GM18511 (cell line): ENCODE measurements around the gene ZHX3.

Source experiments
- ATAC-seq: cut with Tn5 transposase; IDR thresholded peaks from one replicate; pipeline ENCODE4 v1.9.1; 2021; ENCODE audit warnings: mild to moderate bottlenecking, moderate library complexity; ENCODE audit not compliant: unreplicated experiment

ZHX3 gene

DNA sequence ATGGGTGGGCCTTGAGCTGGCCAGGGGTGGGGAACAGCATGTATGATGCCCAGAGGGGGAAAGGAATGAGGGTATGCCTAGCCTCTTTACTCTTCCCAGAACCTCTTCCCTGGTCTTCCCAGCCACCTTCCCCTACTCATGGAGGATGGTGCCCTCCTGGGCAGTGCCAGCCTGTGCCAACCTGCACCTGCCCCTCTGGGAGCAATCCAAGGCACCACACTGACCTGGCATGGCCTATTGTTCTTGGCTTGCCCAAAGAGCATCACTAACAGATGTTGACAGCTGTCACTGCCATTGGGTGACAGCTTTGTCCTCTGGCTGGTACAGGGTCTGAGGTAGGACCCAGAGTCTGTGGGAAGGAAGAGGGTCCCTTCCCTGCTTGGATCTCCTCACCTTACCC lies 36.0 kb upstream of the ZHX3 start:
- no peak for ATAC-seq

DNA sequence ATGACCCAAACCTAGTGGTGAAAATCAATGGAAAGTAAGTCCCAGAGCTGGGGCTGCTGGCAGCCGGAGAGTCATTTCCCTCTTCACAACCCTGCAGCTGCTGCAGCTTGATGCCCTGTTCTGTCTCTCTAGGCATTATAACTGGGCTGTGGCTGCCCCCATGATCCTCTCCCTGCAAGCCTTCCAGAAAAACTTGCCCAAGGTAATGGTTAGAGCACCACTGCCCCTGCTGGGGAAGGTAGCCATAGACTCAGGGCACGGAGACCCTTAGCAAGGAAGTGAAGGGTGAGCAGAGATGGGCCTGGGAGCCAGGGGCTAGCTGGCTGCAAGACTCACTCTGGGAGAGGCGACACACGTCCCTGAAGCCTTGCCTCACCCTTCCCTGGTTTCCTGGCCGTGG lies 35.1 kb upstream of the ZHX3 start:
- ATAC-seq, result no peak

DNA sequence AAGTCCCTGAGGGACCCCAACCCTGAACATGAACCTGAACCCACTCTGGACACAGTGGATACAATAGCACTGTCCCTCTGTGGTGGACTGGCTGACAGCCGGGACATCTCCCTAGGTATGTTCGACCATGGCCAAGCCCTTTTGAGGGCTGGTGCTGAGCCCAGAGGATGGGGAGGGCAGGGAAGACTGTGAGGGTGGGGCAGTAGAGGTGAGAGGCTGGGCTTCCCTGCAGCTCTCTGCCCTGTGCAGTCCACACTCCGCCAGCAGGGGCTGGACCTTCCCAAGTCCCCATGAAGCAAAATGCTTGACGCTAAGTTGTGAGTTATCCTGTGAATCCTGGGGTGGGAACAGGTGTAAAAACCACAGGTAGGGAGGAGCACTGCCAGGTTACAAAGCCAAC lies 34.6 kb upstream of the ZHX3 start:
- ATAC-seq, result no peak

DNA sequence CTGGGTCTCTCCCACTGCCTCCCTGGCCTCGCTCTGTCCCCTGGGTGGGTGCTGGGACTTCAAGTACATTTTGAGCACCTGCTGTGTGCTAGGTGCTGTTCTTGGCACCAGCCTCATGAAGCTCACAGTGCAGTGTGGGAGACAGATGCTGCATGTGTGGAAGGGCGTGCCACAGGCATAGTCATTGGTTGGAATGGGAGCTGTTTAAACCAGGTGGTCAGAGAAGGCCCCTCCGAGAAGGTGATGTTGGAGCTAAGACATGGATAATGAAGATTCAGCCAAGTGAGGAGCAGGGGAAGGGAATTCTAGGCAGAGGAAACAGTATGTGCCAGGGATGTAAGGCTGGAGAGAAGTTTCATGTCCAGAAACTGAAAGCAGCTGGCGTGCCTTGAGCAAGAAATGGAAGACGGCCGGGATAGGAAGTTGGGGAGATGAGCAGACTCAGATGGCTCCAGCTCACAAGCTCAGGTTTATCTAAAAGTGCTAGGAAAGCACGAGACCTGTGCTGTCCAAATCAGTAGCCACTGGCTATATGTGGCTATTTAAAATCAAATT lies 33.0 kb upstream of the ZHX3 start:
- no peak for ATAC-seq

DNA sequence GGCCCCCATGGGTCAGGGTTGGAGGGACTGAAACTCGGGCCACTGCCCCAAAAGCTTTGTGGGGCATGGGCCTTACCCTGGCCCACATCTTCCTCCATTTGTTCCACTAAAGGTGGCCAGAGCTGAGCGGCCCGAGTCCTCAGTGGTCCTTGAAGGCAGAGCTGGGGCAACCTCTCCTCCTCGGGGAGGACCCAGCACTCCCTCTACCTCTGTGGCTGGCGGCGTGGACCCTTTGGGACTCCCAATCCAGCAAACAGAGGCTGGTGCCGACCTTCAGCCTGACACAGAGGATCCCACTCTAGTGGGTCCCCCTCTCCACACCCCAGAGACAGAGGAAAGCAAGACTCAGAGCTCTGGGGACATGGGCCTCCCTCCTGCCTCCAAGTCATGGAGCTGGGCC lies 32.4 kb upstream of the ZHX3 start:
- ATAC-seq, result no peak

DNA sequence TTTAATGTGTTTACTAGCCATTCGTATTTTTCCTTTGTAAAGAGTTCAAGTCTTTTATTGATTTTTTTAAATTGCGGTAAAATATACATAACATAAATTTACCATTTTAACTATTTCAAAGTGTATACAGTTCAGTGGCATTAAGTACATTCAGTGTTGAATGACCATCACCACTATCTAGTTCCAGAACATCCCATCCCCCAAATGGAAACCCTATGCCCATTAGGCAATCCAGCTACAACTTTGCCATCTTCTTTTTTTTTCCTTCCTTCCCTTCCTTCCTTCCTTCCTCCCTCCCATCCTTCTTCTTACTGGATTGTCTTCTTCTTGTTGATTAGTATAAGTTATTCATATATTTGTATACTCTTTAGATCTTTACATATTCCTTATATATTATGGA lies 31.7 kb upstream of the ZHX3 start:
- ATAC-seq, result no peak

DNA sequence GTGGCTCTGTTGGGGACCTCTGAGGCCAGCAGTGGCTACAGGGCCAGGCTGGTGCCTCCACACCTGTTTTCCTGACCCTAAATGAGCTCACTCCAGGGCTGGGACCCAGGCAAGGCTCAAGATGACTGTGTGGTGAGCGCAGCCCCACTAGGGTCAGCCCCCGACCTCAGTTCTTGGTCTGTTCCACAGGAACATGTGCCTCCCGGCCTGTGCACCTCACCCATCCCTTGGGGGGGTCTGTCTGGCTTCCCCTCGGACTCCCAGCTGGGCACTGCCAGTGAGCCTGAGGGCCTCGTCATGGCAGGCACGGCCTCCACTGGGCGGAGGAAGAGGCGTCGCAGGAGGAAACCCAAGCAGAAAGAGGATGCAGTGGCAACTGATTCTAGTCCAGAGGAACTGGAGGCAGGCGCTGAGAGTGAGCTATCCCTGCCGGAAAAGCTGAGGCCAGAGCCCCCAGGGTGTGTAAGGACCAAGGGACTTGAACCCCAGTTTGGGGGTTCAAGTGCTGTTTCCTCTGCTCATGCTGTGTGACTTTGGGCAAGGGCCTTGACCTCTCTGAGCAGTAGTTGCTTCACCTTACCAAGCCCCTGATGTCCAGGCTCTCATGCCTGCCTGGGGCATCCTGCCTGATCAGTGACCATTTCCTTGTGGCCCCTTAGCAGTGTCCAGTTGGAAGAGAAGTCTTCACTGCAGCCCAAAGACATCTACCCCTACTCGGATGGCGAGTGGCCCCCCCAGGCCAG lies 31.1 kb upstream of the ZHX3 start:
- no peak for ATAC-seq

DNA sequence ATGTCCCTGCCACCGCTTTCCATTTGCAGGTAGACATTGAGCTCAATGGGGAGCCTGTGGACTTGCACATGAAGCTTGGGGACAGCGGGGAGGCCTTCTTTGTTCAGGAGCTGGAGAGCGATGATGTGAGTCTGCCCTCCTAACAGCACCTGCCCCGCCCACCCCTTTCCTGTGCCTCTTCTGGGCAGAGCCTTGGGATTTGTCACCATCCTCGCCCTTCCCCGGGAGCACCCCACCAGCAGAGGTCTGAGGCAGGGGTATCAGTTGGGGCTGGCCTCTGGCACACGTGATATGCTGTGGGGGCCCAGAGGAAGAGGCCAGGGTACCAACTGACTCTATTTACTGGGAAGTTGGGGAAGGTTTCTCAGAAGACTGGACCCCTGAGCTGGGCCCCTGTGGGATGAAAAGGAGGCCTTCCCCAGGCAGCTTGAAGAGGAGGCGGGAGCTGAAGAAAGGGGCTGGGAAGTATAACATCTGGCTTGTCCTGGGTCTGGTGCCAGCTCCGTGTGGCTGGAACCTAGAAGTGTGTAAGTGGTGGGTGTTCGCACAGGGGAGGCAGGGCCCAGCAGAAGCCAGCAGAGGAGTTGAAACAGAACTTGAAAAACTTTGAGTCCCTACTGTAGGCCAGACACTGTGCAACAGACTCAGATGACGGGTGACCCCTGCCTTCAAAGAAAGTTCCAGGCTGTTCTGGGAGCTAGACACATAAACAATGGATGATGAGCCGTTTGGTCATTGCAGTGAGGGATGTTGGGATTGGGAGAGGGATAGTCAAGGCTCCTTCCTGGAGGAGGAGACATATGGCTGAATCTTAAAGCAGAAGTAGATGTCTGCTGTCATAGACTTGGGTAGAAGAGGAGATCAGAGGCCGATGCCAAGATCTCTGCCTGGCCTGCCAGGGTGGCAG lies 30.2 kb upstream of the ZHX3 start:
- no peak for ATAC-seq

DNA sequence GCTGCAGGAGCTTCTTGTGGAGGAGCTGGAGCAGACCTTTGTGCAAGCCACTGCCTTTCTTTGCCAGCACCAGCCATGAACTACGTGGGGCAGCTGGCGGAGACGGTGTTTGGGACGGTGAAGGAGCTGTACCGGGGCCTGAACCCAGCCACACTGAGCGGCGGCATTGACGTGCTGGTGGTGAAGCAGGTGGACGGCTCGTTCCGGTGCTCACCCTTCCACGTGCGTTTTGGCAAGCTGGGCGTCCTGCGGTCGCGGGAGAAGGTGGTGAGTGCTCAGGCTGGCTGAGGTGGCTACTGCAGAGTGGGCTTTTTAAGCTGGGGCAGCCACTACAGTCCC lies 28.2 kb upstream of the ZHX3 start:
- ATAC-seq, result no peak

DNA sequence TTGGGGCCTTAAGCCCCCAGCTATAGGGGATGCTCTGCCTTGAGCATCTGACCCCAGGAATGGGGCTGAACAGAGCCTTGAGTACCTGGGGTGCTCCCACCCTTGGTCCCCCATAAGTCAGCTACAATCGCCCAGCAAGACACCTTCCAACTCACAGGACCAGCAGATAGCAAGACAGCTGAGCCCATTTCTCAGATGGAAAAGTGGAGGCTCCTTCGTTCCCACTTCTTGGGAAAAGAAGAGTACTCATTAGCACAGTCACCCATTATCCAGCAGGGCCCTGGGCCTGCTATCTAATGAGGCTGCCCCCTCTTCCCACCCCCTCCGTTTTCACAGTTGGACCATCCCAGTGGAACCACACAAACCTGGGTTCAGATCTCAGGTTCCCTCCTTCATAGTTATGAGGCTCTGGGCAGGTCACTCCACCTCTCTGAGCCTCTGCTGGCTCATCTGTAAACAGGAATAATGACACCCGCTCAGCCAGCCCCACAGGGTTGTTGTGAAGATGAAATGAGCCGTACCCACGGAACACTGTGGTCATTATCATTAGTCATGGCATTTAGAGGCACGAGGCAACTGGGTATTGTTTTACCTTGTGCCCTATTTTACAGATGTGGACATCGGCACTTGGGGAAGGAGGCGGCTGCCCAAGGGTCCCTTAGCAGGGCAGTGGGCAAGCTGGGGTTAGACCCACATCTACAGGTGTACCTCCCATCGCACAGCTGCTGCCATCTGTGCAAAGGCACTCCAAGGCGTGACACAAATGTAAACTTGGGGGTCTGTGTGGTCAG lies 27.6 kb upstream of the ZHX3 start:
- no peak for ATAC-seq

DNA sequence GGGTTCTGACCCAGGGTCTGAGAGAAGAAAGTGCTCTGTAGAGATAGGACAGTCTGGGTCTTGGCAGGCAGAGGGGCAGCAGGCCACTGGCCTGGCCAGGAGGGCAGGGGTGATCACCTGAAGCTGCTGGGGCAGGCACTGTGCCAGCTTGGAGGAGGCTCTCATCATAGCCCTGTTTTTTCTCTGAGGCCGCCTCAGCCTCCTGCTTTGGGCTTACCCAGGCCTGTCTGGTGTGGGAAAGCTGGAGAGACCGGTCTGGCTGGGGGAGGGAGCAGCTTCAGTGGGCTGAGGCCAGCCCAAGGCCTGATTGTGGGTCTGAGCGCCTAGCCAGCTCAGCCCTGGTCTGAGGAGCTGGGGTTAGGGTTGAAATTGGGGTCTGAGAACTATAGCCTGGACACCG lies 26.9 kb upstream of the ZHX3 start:
- ATAC-seq, result no peak

DNA sequence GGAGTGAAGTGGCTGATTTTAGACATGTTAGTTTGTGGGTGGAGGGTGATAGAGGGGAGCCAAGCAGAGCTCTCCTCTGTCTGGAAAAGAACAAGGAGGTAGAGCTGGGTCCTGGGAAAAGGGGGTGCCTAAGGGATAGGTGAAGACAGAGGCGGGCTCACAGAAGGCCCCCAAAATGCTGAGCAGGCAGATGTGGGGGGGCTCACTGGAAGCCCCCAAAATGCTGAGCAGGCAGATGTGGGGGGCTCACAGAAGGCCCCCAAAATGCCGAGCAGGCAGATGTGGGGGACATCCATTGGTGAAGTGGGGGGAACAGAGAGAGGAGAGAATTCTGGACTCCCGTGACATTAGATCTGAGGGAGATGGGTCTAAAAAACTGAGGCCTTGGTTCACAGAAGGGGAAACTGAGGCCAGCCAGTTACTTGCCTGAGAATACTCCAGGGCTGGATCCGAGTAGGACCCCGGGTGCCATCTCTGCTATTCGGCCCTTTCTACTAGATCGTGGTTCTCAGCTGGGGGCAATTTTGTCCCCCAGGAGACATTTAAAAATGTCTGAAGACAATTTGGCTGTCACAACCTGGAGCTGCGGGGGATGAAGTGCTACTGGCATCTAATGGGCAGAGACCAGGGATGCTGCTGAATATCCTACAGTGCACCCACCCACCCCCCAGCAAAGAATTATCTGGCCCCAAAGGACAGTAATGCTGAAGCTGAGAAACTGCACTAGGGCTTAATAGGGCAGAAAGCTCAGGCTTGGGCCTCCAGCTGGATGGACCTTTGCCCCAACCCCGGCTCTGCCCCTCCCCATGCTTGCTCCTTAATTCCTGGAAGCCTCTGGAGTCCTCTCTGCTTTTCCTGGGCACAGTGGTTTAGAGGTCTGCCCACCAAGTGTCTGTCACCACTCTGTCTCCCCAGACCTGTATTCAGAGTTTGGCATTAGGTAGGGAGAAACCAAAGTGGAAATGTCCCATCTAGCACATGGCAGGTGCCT lies 25.2 kb upstream of the ZHX3 start:
- no peak for ATAC-seq

DNA sequence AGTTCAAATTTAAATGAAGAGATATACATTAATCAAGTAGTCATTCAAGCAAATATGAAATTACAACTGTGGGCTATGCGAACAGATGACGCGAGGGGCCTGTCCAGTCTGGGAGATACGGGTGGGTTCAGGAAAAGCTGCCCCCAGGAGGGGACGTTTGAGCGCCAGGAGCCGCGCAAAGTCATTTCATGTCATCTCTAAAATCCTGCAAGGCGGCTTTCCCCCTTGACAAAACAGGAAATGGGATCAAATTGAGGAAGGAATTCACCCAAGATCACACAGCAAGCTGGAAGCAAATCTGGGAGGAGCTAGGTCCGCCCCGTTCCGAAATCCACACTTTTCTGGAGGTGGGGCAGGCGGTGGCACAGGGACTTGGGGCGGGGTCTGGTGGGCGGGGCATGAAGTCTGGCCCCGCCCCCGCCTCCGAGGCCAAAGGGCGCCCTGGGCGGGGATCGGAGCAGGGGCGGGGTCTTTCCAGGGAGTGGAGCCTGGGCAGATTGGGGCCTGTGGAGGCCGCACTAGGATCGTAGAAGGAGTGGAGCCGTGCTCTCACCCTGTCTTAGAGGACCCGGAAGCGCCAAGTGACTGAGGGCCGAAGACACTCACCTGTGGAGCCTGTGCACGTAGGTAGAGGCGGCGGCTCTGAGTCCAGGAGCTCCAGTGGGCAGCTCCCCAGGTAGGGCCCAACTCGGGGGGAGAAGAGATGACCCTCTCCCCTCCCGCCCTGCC lies 23.0 kb upstream of the ZHX3 start, which contains the start of gene LPIN3:
LPIN3 (plus strand) TSS at position 495 of the 729 bp plus-strand sequence. CDS start 4,983 bp downstream, outside the sequence.
- ATAC-seq, result peak; percentile 15

DNA sequence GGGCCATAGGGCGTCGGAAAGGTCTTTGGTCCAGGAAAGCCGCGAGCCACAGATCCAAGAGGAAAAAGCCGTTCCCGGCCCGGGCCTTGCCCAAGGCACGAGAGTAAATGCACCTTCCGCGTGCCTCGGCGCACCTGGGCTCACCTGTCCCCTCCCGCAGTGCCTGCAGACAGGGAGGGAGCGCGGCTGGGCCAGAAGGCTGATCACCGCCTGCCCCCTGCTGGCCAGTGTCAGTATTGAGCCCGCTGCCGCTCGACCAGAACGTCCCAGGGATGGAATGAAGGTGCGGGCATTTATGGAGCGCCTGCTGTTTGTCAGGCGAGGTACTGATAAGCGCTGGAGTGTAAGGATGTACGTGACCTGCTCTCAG lies 22.4 kb upstream of the ZHX3 start:
- peak; percentile 86 for ATAC-seq

DNA sequence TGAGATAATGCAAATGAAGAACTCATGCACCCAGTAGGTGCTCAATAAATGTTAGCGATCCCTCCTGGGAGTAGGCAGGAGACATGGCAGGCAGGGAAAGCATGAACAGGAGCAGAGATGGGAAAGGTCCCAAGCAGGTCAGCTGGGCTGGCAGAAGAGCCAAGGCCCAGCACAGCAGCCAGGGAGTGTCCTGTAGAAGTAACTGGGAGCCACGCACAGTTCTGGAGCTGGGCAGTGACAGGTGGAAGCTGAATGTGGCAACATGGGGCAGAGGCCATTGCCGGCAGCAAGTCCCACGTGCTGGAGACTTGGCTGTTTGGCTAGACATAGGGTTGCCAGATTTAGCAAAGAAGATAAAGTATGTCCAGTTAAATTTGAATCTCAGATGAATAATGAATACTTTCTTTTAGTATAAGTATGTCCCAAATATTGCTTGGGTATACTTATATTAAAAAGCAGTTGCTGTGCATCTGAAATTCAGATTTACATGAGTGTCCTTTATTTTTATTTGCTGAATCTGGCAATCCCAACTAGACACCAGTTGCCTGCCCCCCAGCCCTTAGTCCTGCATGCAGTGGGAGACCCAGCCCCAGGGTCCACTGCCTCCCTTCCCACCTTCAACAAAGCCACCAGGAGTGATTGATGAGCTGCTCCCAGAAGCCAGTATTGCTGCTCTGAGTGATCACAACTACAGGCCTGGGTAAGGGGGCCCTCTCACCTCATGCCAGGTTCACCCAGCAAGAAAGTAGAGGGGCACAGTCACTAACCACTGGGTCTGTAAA lies 19.4 kb upstream of the ZHX3 start:
- ATAC-seq, result no peak

DNA sequence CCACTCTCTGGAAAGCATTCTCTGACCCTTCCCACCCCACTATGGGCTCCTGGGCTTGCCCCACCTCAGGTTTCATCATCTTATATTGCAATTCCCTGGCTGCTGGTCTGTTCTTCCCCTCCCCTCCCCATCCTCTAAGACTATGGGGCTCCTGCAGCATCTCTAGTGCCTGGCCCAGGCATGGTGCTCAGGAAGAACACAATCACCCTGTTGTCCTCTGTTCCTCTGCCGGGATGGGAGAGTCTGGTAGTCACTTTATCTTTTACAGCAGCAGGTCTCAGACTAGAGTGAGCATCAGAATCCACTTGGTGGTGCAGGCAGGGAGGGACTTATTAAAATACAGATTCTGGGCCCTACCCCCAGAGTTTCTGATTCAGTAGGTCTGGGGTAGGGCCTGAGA lies 18.1 kb upstream of the ZHX3 start:
- ATAC-seq, result no peak

DNA sequence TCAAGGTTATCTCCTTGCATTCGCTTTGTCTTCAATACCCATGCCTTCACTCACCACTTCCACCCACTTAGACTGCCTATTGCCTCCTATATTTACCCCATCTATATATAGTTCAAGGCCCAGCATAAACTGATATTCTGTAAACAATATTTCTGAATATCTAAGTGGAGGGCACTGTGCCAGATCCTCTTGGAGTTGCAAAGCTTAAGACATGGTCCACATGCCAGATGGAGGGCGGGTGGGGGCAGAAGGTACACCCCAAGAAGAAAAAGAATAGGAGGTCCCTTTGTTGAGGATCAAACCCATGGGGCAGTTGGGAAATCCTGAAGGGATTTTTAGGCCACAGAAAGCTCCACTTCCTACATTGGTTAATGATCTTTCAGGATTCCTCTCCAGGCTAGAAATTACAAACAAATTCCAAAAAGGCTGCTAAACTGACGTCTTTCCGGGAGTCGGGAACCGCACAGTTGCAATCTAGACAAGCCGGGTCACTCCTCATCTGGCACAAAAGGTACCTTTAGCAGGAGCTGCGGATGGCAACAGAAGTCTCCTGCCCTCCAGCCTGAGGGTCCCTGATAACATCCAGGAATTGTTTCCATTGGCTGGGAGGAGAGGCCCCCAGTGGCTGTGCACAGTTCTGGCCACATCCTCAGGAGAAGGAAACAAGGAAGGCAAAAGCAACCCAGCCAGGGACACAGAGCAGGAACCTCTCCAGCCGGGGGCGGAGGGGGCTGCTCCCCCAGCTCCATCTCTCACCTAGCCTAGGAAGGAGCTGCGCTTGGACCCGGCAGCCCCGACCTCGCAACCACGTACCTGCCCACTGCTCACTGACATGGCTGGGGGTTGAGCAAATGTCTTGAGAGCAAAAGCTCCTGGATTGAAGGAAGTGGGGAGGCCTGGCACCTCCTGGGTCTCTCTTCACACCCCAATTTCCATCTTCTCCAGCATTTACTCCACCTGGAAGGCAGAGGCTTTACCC lies 17.2 kb upstream of the ZHX3 start:
- ATAC-seq, result no peak
